GM12878 (cell line): ENCODE results near the gene TMEM126A. TPM values are rescaled to one million over a fixed set of nuclear protein-coding genes. Genes with fewer than 3 reads are reported as not detected.

ENCODE experiments used
- ATAC-seq: fragments of 200-7000 bp; cut with Tn5 transposase; 3 replicates; pipeline ENCODE4 v1.9.1; 2020; ENCODE audit warnings: mild to moderate bottlenecking, moderate library complexity
- BruUV-seq: library from RNA; stranded (reverse); fragments of 400-500 nt; replicated peaks from 2 replicates; lab custom pipeline; 2021; lab: Mats Ljungman, UMichigan
- CTCF ChIA-PET: fragments of 300-600 bp; sonication (Branson Sonifier 250); formaldehyde crosslinking; extraction: SDS; loops from one replicate; lab custom pipeline; 2021; ENCODE audit warnings: inconsistent platforms; lab: Yijun Ruan, JAX
- POLR2A ChIA-PET: fragments of 350-600 bp; formaldehyde crosslinking; extraction: SDS; loops from one replicate; lab custom pipeline; 2021; ENCODE audit warnings: inconsistent platforms; lab: Charles Lee
- RAD21 ChIA-PET: fragments of 300-600 bp; sonication (Branson Sonifier 250); formaldehyde crosslinking; loops from one replicate; lab custom pipeline; 2023; ENCODE audit warnings: antibody characterized with exemption; ENCODE audit not compliant: unreplicated experiment; lab: Charles Lee
- SMC1A ChIA-PET: fragments of 300-600 bp; sonication (Branson Sonifier 250); formaldehyde crosslinking; loops from one replicate; lab custom pipeline; 2023; ENCODE audit not compliant: unreplicated experiment, uncharacterized antibody; lab: Charles Lee
- DNase-seq: peaks from one replicate; pipeline ENCODE4 v3.0.0-alpha.2; 2011; ENCODE audit warnings: low read depth, low spot score
- FAIRE-seq: peaks from 3 replicates; lab custom pipeline; 2011; peaks lifted over from hg19 to GRCh38; lab: Jason Lieb, UNC
- H2AFZ ChIP-seq: 2 replicates; pipeline ENCODE4 v1.6.0; 2011; ENCODE audit warnings: low read depth, low read length, control low read depth; ENCODE audit not compliant: control insufficient read depth
- H3K27ac ChIP-seq: 2 replicates; pipeline ENCODE4 v1.5.1; 2011; ENCODE audit warnings: control low read depth; ENCODE audit not compliant: control insufficient read depth, insufficient read depth
- H3K27me3 ChIP-seq, 2 experiments: replicated peaks in 1 of 2; 2 replicates each; pipeline versions ENCODE4 v1.6.0 to v1.6.1; 2011; ENCODE audit warnings: low read length in 1 of 2; ENCODE audit not compliant: control insufficient read depth in 2 of 2, insufficient read depth in 2 of 2
- H3K36me3 ChIP-seq, 2 experiments: 2 replicates each; pipeline ENCODE4 v1.5.1; 2011; ENCODE audit warnings: low read length in 1 of 2; ENCODE audit not compliant: control insufficient read depth in 2 of 2, insufficient read depth in 2 of 2
- H3K4me1 ChIP-seq: 2 replicates; pipeline ENCODE4 v1.6.1; 2011; ENCODE audit warnings: mild to moderate bottlenecking, low read length, moderate library complexity, mixed read lengths; ENCODE audit not compliant: control insufficient read depth, insufficient read depth
- H3K4me2 ChIP-seq: 2 replicates; pipeline ENCODE4 v1.6.0; 2011; ENCODE audit warnings: control low read depth; ENCODE audit not compliant: control insufficient read depth, insufficient read depth
- H3K4me3 ChIP-seq: fragments of 200-600 bp; sonication (generic); 2 replicates; pipeline ENCODE4 v1.5.1; 2016
- H3K79me2 ChIP-seq: 2 replicates; pipeline ENCODE4 v1.6.0; 2011; ENCODE audit warnings: low read length; ENCODE audit not compliant: control insufficient read depth, insufficient read depth
- H3K9ac ChIP-seq: 2 replicates; pipeline ENCODE4 v1.8.0; 2011; ENCODE audit warnings: low read length, control low read depth, mixed read lengths; ENCODE audit not compliant: control insufficient read depth, insufficient read depth
- H3K9me3 ChIP-seq: replicated peaks from 3 replicates; pipeline ENCODE4 v1.5.1; 2011; ENCODE audit warnings: mild to moderate bottlenecking, low read length; ENCODE audit not compliant: control insufficient read depth, insufficient read depth
- H4K20me1 ChIP-seq: 2 replicates; pipeline ENCODE4 v1.6.0; 2011; ENCODE audit not compliant: control insufficient read depth, insufficient read depth
- ASH2L ChIP-seq: fragments of 300-600, 200-600 bp; sonication (generic); IDR thresholded peaks from 2 replicates; pipeline ENCODE4 v1.6.1; 2017; ENCODE audit warnings: low read depth, mild to moderate bottlenecking, borderline replicate concordance
- CBX5 ChIP-seq: sonication (generic); IDR thresholded peaks from 2 replicates; pipeline ENCODE4 v1.6.1; 2016; ENCODE audit warnings: low read depth, moderate library complexity, mild to moderate bottlenecking, inconsistent platforms
- CHD4 ChIP-seq: fragments of 200-600 bp; sonication (generic); IDR thresholded peaks from 2 replicates; pipeline ENCODE4 v1.6.1; 2016; ENCODE audit warnings: mild to moderate bottlenecking
- ESRRA ChIP-seq: IDR thresholded peaks from 2 replicates; pipeline ENCODE4 v1.6.1; 2012; ENCODE audit warnings: mild to moderate bottlenecking, low read length, improper control_type of control experiment
- ETV6 ChIP-seq, 2 experiments: fragments of 450-650 bp in 1 of 2; IDR thresholded peaks in 1 of 2; conservative IDR thresholded peaks in 1 of 2; 2 replicates each; pipeline ENCODE4 v1.6.1; 2014; ENCODE audit warnings: antibody characterized with exemption in 1 of 2, borderline replicate concordance in 1 of 2, low read depth in 1 of 2, mild to moderate bottlenecking in 1 of 2, moderate library complexity in 1 of 2
- EZH2 ChIP-seq: IDR thresholded peaks from 2 replicates; pipeline ENCODE4 v1.6.1; 2012; ENCODE audit warnings: low read depth, mild to moderate bottlenecking, control low read depth, inconsistent platforms, low read length, borderline replicate concordance; ENCODE audit not compliant: control insufficient read depth
- IKZF2 ChIP-seq, 2 experiments: fragments of 450-650 bp; IDR thresholded peaks; 2 replicates each; pipeline ENCODE4 v1.6.1; 2017; ENCODE audit warnings: mild to moderate bottlenecking in 2 of 2, moderate library complexity in 2 of 2
- MLLT1 ChIP-seq: fragments of 450-650 bp; IDR thresholded peaks from 2 replicates; pipeline ENCODE4 v1.6.1; 2016; ENCODE audit warnings: mild to moderate bottlenecking
- NKRF ChIP-seq: fragments of 450-650 bp; conservative IDR thresholded peaks from 2 replicates; pipeline ENCODE4 v1.6.1; 2017; ENCODE audit warnings: mild to moderate bottlenecking, moderate library complexity
- NR2C1 ChIP-seq: fragments of 450-650 bp; IDR thresholded peaks from 2 replicates; pipeline ENCODE4 v1.6.1; 2017; ENCODE audit warnings: antibody characterized with exemption, mild to moderate bottlenecking, moderate library complexity
- RAD51 ChIP-seq: fragments of 450-650 bp; IDR thresholded peaks from 2 replicates; pipeline ENCODE4 v1.6.1; 2016; ENCODE audit warnings: moderate library complexity, mild to moderate bottlenecking, inconsistent platforms
- RCOR1 ChIP-seq: conservative IDR thresholded peaks from 2 replicates; pipeline ENCODE4 v1.6.1; 2012; ENCODE audit warnings: low read depth, low read length, improper control_type of control experiment
- RELB ChIP-seq: fragments of 450-650 bp; IDR thresholded peaks from 2 replicates; pipeline ENCODE4 v1.6.1; 2017; ENCODE audit warnings: low read depth, mild to moderate bottlenecking, moderate library complexity
- SMAD1 ChIP-seq: fragments of 450-650 bp; IDR thresholded peaks from 2 replicates; pipeline ENCODE4 v1.6.1; 2018; ENCODE audit warnings: mild to moderate bottlenecking, low read depth; ENCODE audit not compliant: partially characterized antibody
- SMARCA5 ChIP-seq: fragments of 450-650 bp; IDR thresholded peaks from 2 replicates; pipeline ENCODE4 v1.6.1; 2017; ENCODE audit warnings: mild to moderate bottlenecking
- ZNF217 ChIP-seq: fragments of 450-650 bp; IDR thresholded peaks from 2 replicates; pipeline ENCODE4 v1.6.1; 2017; ENCODE audit warnings: antibody characterized with exemption, mild to moderate bottlenecking
- WGBS: methylation state at CpG from one replicate; pipeline ENCODE4 v1.1.6; 2016; ENCODE audit warnings: low lambda C conversion rate; ENCODE audit not compliant: insufficient replicate concordance, insufficient coverage; ENCODE audit errors: missing lambda C conversion rate; 5-methylcytosine and 5-hydroxymethylcytosine counted together
- in situ Hi-C: fragments of 300-500 bp; cut with MboI; formaldehyde crosslinking; loops from 9 replicates; pipeline ENCODE4 v1.14.3; 2018; ENCODE audit warnings: mixed read lengths
- intact Hi-C: fragments of 100-400 bp; cut with micrococcal nuclease; formaldehyde crosslinking; loops from one replicate; pipeline ENCODE4 v1.14.2; 2022; ENCODE audit not compliant: unreplicated experiment
- polyA plus RNA-seq, 11 experiments: library from polyadenylated mRNA; depleted of rRNA in 4 of 11; unstranded in 6 of 11; stranded (reverse) in 5 of 11; fragments of >200 nt; fragmentation: Nextera tagmentation in 4 of 11; fragmentation: Illumina TruSeq in 1 of 11; extraction: Ambion mirVana in 4 of 11; extraction: Trizol in 1 of 11; gene quantifications; 1 replicate in 1 of 11; 2 replicates in 10 of 11; pipeline versions ENCODE4 v1.2.1 to v1.2.3, GENCODE V29; 2011 to 2016; ENCODE audit warnings: inconsistent platforms in 2 of 11, missing spikeins in 2 of 11, low read depth in 1 of 11
- total RNA-seq, 4 experiments: library from RNA; depleted of rRNA in 3 of 4; stranded (reverse); fragments of >200 nt in 3 of 4; fragmentation: Illumina TruSeq in 1 of 4; extraction: Trizol in 1 of 4; gene quantifications; 2 replicates each; pipeline versions ENCODE4 v1.2.1 to v1.2.3, GENCODE V29; 2013 to 2021

The TMEM126A gene
- total and polyA plus RNA-seq, 10 of the 15 experiments (the other 5 are each of a cell fraction or from before 2014, with no cell fraction given) = 38.6 to 208 (median 71.7) TPM

GRCh38 chr11:85628771-85629341, 18.9 kb upstream of the TMEM126A start:
- under 1% methylated on average over 13 of the region's 13 CpGs for WGBS
- Histone ChIP-seq H3K4me2 (peak overlapping the region; percentile 79), H3K79me2 (peaks cover 24% of the 10 kb centered on the region), H3K9me3 (no peaks in the 10 kb centered on the region), H3K4me1 (peaks cover 8% of the 10 kb centered on the region), H3K27ac (peak overlapping the region; percentile 26), H3K9ac (peak overlapping the region; percentile 54), H4K20me1 (no peaks in the 10 kb centered on the region), H3K36me3 (peaks cover 0 to 4% of the 10 kb centered on the region in 2 experiments; a peak in 1 of 4 replicates), H2AFZ (peak overlapping the region; percentile 64), H3K27me3 (no peaks in the 10 kb centered on the region), H3K4me3 (peak overlapping the region; percentile 94)
- POLR2A ChIA-PET = interaction anchor here (1.0 to 5.5 kb wide), 9 partner anchors 8 to 590 kb away, joined by 3 to 35 read pairs (median 6); partner anchors contain the start of genes CREBZF and TMEM126A
- RAD21 ChIA-PET = interaction anchor here (2.2 to 3.4 kb wide), 2 partner anchors 19 to 35 kb away, joined by 10 to 26 read pairs; partner anchors contain the start of genes CREBZF and TMEM126A
- in situ Hi-C loops = no loop called here
- BruUV-seq = TSS peak; percentile 82
- intact Hi-C loops = loop anchor here (1.0 to 10.0 kb wide), 2 partner anchors 36 to 514 kb away; partner anchors contain the start of gene CREBZF
- ATAC-seq = peak; percentile 9
- FAIRE-seq = no peak
- no peak for DNase-seq
- TF ChIP-seq SMARCA5 (no peak), ZNF217 (no peak), RCOR1 (no peak), ESRRA (no peak), IKZF2 (IDR thresholded peaks at IDR 0.05) (0 out of 4 replicates have a peak, but pooled peaks of 1 of the 2 experiments have one; percentile 30), ASH2L (peak; percentile 19; the same call in 1 of the 2 replicates), CHD4 (no peak), NR2C1 (0 out of 2 replicates have a peak, but pooled peaks have one; percentile 7), MLLT1 (peak; percentile 35; the same call in 1 of the 2 replicates), RAD51 (peak; percentile 39; the same call in 1 of the 2 replicates), CBX5 (no peak), EZH2 (no peak), RELB (peak; percentile 53), SMAD1 (peak; percentile 5), ETV6 (conservative IDR thresholded peaks at IDR 0.05 in 1 of 2, IDR thresholded peaks at IDR 0.05 in 1 of 2; ENCODE audit: borderline replicate concordance in 1 of 2, low read depth in 1 of 2) (peak in 1 of 2 experiments; percentile 71; a peak in 1 of 4 replicates), NKRF (peak; percentile 76)
- CTCF ChIA-PET = interaction anchor here (2.4 kb wide), 1 partner anchor 19 kb away, joined by 13 read pairs; the partner anchor contains the start of gene TMEM126A
- SMC1A ChIA-PET = interaction anchor here (0.6 to 2.6 kb wide), 5 partner anchors 19 to 402 kb away, joined by 3 to 11 read pairs (median 6); partner anchors contain the start of gene TMEM126A
